Measurements from ENCODE around the gene NOTUM. TPM values are rescaled to one million over a fixed set of nuclear protein-coding genes. Genes with fewer than 3 reads are reported as not detected.
A peak's percentile ranks its signal among the peaks of the same experiment; 100 is the strongest.

NOTUM gene
- total RNA-seq, 4 donors from 2014 or later = 1.1 to 11.5 (median 1.5) TPM

GRCh38 chr17:82003411-82004381, 42.7 kb upstream of the NOTUM start:
- TF ChIP-seq EP300 (IDR thresholded peaks at IDR 0.05) = no peak
- peak in 2 of 3 donors; percentile 83 to 88 for TF ChIP-seq POLR2AphosphoS5 (IDR thresholded peaks at IDR 0.05)
- Histone ChIP-seq H3K36me3 (no peaks in the 10 kb centered on the region), H3K27ac (peak overlapping the region; percentile 39), H3K4me3 (no peak overlapping the region), H3K27me3 (no peaks in the 10 kb centered on the region), H3K4me1 (peaks cover 38% of the 10 kb centered on the region), H3K9me3 (no peaks in the 10 kb centered on the region)
- DNase-seq (ENCODE audit: low spot score in 2 of 2) = peak in 1 of 2 donors; percentile 87
- 26% methylated on average over 22 of the region's 53 CpGs for WGBS

- WGBS = 90% methylated on average over 16 of the region's 17 CpGs
- H3K27me3 ChIP-seq = no peaks in the 10 kb centered on the region
- no peak overlapping the region for H3K4me3 ChIP-seq
These were observed 40.6 kb upstream of the NOTUM start for GRCh38 chr17:82001571-82002056.

DNA sequence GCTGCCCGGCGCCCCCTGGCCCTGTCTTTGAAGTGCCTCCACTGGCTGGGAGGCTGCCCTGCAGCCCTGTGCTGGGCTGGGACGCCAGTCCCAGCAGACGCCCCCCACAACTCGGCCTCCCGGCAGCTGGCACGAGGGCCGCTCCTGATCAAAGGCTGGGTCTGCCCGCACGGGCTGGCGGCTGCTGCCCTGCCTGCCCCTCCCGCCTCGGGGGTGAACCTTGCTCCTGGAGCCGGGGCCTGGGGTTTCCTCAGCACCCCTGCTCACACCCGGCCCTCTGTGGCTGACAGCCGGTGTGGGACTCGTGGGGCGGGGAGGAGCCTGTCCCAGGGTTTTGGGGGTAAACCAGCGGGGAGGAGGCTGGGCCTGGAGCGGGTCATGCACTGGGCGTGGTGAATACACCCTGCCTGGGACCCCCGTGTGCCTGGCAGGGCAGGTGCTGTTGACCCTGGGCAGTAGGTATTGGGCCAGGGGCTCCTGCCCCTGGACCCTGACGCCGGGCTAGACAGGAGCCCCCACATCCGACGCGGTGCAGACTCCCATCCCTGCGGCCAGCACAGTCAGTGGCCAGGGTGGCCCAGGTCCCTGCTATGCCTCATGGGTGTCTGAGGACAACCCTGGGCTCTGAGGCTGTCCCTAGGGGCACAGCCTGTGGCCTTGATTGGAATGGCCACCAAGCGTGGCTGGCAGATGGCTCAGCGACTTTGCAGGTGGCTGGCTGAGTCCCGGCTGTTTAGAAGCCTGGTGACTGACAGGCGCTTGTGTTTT, 40.0 kb upstream of the NOTUM start:
- no peak for DNase-seq (ENCODE audit: low spot score in 2 of 2)
- peaks cover 31% of the 10 kb centered on the region for H3K4me1 ChIP-seq
- TF ChIP-seq POLR2AphosphoS5 (IDR thresholded peaks at IDR 0.05) (no peak), EP300 (IDR thresholded peaks at IDR 0.05) (no peak), POLR2A (IDR thresholded peaks at IDR 0.05) (no peak)
- TF ChIP-seq, protein P1, sequence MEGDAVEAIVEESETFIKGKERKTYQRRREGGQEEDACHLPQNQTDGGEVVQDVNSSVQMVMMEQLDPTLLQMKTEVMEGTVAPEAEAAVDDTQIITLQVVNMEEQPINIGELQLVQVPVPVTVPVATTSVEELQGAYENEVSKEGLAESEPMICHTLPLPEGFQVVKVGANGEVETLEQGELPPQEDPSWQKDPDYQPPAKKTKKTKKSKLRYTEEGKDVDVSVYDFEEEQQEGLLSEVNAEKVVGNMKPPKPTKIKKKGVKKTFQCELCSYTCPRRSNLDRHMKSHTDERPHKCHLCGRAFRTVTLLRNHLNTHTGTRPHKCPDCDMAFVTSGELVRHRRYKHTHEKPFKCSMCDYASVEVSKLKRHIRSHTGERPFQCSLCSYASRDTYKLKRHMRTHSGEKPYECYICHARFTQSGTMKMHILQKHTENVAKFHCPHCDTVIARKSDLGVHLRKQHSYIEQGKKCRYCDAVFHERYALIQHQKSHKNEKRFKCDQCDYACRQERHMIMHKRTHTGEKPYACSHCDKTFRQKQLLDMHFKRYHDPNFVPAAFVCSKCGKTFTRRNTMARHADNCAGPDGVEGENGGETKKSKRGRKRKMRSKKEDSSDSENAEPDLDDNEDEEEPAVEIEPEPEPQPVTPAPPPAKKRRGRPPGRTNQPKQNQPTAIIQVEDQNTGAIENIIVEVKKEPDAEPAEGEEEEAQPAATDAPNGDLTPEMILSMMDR (IDR thresholded peaks at IDR 0.05) = no peak
- H3K27ac ChIP-seq = no peak overlapping the region
- no peaks in the 10 kb centered on the region for H3K27me3 ChIP-seq
- H3K36me3 ChIP-seq = peaks cover 11% of the 10 kb centered on the region
- no peak overlapping the region for H3K4me3 ChIP-seq
- 70% methylated on average over 13 of the region's 32 CpGs for WGBS
- H3K9me3 ChIP-seq = no peaks in the 10 kb centered on the region

More at GRCh38 chr17:82001571-82002056, 40.6 kb upstream of the NOTUM start:
- no peak for DNase-seq (ENCODE audit: low spot score in 2 of 2)
- peaks cover 4% of the 10 kb centered on the region for H3K36me3 ChIP-seq
- H3K9me3 ChIP-seq = no peaks in the 10 kb centered on the region
- TF ChIP-seq EP300 (IDR thresholded peaks at IDR 0.05) = no peak
- no peak for TF ChIP-seq POLR2A (IDR thresholded peaks at IDR 0.05)
- no peak for TF ChIP-seq POLR2AphosphoS5 (IDR thresholded peaks at IDR 0.05)
- TF ChIP-seq, protein P1 (IDR thresholded peaks at IDR 0.05) = no peak
- peaks cover 37% of the 10 kb centered on the region for H3K4me1 ChIP-seq
- H3K27ac ChIP-seq = no peak overlapping the region

DNA sequence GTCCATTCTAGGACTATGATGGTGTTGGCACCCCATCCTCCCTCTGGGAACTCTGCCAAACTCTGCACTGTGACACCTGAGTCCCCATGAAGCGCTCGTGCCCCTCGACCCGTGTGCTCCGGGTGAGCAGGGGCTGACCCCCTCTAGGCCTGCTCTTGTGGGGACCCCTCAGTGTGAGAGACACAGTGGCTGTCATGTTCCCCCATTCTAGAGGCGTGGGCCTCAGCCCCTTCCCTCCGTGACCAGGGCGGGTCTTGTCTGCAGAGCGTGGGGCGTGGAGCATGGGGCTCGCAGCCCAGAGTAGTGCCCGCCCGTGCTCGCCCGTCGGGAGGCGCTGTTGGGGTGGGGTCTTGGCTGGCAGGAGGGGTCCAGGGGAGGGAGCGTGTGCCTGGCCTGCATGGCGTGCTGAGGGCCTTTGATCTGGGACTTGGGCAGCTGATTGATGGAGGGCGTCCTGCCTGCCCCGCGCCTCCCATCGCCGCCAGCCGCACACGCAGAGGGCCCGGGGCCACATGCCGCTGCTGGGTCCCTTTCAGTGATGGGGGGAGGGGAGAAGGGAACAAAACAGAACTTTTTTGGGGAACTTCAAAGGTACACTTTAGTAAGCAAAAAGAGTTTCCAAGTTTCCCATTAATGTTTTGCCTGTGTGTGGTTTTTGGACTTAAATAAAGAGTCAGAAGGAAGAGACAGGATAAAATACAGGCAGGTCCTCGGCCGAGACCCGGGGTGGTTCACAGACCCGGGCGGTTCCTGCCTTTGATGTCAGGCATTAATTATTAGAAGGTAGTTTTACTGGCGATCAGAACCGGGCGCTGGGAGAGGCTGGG, 39.2 kb upstream of the NOTUM start:
- Histone ChIP-seq H3K36me3 (peaks cover 13% of the 10 kb centered on the region), H3K27ac (no peak overlapping the region), H3K4me3 (no peak overlapping the region), H3K27me3 (no peaks in the 10 kb centered on the region), H3K4me1 (peaks cover 24% of the 10 kb centered on the region), H3K9me3 (no peaks in the 10 kb centered on the region)
- 67% methylated on average over 20 of the region's 36 CpGs for WGBS
- no peak for DNase-seq (ENCODE audit: low spot score in 2 of 2)
- TF ChIP-seq, protein P1 (IDR thresholded peaks at IDR 0.05) = no peak
- no peak for TF ChIP-seq POLR2A (IDR thresholded peaks at IDR 0.05)
- no peak for TF ChIP-seq EP300 (IDR thresholded peaks at IDR 0.05)
- no peak for TF ChIP-seq POLR2AphosphoS5 (IDR thresholded peaks at IDR 0.05)

GRCh38 chr17:81999587-81999975, 38.6 kb upstream of the NOTUM start:
- Histone ChIP-seq H3K27ac (no peak overlapping the region), H3K27me3 (no peaks in the 10 kb centered on the region), H3K4me1 (peaks cover 24% of the 10 kb centered on the region), H3K4me3 (no peak overlapping the region), H3K9me3 (no peaks in the 10 kb centered on the region), H3K36me3 (peaks cover 13% of the 10 kb centered on the region)
- 94% methylated on average over 12 of the region's 12 CpGs for whole genome bisulfite sequencing
- TF ChIP-seq POLR2A (IDR thresholded peaks at IDR 0.05) (no peak), EP300 (IDR thresholded peaks at IDR 0.05) (no peak), POLR2AphosphoS5 (IDR thresholded peaks at IDR 0.05) (no peak)
- TF ChIP-seq, protein P1 (IDR thresholded peaks at IDR 0.05) = no peak
- DNase-seq (ENCODE audit: low spot score in 2 of 2) = no peak
